Mesodermal cell (in vitro differentiated cells): ENCODE results near the gene CEACAM7.

Source experiments
- H3K27ac ChIP-seq: 2 replicates; pipeline ENCODE4 v1.7.0; 2013; ENCODE audit warnings: mild to moderate bottlenecking, low read depth, low read length, moderate library complexity; ENCODE audit not compliant: severe bottlenecking
- H3K36me3 ChIP-seq: 2 replicates; pipeline ENCODE4 v1.7.1; 2013; ENCODE audit warnings: mild to moderate bottlenecking, low read length, moderate library complexity; ENCODE audit not compliant: control insufficient read depth, insufficient read depth
- H3K4me1 ChIP-seq: one replicate; pipeline ENCODE4 v1.7.1; 2013; ENCODE audit warnings: mild to moderate bottlenecking, low read length; ENCODE audit not compliant: insufficient read depth, control insufficient read depth, poor library complexity, severe bottlenecking
- H3K4me3 ChIP-seq: 2 replicates; pipeline ENCODE4 v1.7.0; 2013; ENCODE audit warnings: low read length, control low read depth, mild to moderate bottlenecking; ENCODE audit not compliant: insufficient read depth, poor library complexity, severe bottlenecking; ENCODE audit errors: extremely low read depth
- H3K9me3 ChIP-seq: 2 replicates; pipeline ENCODE4 v1.7.1; 2013; ENCODE audit warnings: mild to moderate bottlenecking, low read length, moderate library complexity; ENCODE audit not compliant: control insufficient read depth
- WGBS, 2 experiments: methylation state at CpG; one replicate each; pipeline ENCODE4 v1.1.5; 2013; ENCODE audit warnings: missing lambda C conversion rate in 2 of 2; ENCODE audit not compliant: insufficient coverage in 2 of 2; 5-methylcytosine and 5-hydroxymethylcytosine counted together

CEACAM7 gene

DNA sequence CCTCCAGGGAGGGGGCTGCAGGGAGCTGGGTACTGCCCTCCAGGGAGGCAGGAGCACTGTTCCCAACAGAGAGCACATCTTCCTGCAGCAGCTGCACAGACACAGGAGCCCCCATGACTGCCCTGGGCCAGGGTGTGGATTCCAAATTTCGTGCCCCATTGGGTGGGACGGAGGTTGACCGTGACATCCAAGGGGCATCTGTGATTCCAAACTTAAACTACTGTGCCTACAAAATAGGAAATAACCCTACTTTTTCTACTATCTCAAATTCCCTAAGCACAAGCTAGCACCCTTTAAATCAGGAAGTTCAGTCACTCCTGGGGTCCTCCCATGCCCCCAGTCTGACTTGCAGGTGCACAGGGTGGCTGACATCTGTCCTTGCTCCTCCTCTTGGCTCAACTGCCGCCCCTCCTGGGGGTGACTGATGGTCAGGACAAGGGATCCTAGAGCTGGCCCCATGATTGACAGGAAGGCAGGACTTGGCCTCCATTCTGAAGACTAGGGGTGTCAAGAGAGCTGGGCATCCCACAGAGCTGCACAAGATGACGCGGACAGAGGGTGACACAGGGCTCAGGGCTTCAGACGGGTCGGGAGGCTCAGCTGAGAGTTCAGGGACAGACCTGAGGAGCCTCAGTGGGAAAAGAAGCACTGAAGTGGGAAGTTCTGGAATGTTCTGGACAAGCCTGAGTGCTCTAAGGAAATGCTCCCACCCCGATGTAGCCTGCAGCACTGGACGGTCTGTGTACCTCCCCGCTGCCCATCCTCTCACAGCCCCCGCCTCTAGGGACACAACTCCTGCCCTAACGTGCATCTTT lies 12.5 kb upstream of the CEACAM7 start:
- no peak overlapping the region for H3K4me3 ChIP-seq
- 65 to 80% methylated on average over 13 of the region's 13 CpGs for WGBS, 2 experiments

DNA sequence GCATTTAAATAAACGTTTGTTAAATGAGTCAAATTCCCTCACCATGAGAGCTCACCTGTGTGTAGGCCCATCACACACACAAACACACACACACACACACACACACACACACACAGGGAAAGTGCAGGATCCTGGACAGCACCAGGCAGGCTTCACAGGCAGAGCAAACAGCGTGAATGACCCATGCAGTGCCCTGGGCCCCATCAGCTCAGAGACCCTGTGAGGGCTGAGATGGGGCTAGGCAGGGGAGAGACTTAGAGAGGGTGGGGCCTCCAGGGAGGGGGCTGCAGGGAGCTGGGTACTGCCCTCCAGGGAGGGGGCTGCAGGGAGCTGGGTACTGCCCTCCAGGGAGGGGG lies 11.9 kb upstream of the CEACAM7 start:
- no CpG with 5 or more reads among the region's 2 CpGs for WGBS, 2 experiments

More for the DNA sequence above, 12.5 kb upstream of the CEACAM7 start:
- H3K27ac ChIP-seq = no peak overlapping the region
- no peaks in the 10 kb centered on the region for H3K36me3 ChIP-seq
- H3K9me3 ChIP-seq = no peaks in the 10 kb centered on the region
- no peaks in the 10 kb centered on the region for H3K4me1 ChIP-seq

DNA sequence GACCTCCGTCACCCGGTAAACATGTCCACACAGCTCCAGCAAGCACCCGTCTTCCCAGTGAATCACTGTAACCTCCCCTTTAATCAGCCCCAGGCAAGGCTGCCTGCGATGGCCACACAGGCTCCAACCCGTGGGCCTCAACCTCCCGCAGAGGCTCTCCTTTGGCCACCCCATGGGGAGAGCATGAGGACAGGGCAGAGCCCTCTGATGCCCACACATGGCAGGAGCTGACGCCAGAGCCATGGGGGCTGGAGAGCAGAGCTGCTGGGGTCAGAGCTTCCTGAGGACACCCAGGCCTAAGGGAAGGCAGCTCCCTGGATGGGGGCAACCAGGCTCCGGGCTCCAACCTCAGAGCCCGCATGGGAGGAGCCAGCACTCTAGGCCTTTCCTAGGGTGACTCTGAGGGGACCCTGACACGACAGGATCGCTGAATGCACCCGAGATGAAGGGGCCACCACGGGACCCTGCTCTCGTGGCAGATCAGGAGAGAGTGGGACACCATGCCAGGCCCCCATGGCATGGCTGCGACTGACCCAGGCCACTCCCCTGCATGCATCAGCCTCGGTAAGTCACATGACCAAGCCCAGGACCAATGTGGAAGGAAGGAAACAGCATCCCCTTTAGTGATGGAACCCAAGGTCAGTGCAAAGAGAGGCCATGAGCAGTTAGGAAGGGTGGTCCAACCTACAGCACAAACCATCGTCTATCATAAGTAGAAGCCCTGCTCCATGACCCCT lies 11.3 kb upstream of the CEACAM7 start:
- WGBS, 2 experiments = 57 to 63% methylated on average over 15 to 16 of the region's 17 CpGs
- Histone ChIP-seq H3K36me3 (no peaks in the 10 kb centered on the region), H3K27ac (no peak overlapping the region), H3K9me3 (no peaks in the 10 kb centered on the region), H3K4me1 (no peaks in the 10 kb centered on the region), H3K4me3 (no peak overlapping the region)

More for the DNA sequence above, 11.9 kb upstream of the CEACAM7 start:
- Histone ChIP-seq H3K9me3 (no peaks in the 10 kb centered on the region), H3K4me3 (no peak overlapping the region), H3K27ac (no peak overlapping the region), H3K36me3 (no peaks in the 10 kb centered on the region), H3K4me1 (no peaks in the 10 kb centered on the region)

DNA sequence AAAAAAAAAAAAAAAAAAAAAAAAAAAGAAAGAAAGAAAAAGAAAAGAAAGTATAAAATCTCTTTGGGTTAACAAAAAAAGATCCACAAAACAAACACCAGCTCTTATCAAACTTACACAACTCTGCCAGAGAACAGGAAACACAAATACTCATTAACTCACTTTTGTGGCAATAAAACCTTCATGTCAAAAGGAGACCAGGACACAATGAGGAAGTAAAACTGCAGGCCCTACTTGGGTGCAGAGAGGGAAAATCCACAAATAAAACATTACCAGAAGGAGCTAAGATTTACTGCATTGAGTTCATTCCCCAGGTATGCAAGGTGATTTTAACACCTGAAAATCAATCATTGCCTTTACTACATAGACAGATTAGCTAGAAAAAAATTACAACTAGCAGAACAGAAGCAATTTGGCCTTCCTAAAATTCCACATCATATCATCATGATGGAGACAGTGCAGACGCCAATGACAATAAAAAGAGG lies 10.7 kb upstream of the CEACAM7 start:
- no peak overlapping the region for H3K4me3 ChIP-seq
- H3K27ac ChIP-seq = no peak overlapping the region
- no peaks in the 10 kb centered on the region for H3K4me1 ChIP-seq
- H3K36me3 ChIP-seq = no peaks in the 10 kb centered on the region
- no peaks in the 10 kb centered on the region for H3K9me3 ChIP-seq
- WGBS, 2 experiments = 56 to 80% methylated on average over 1 of the region's 1 CpG

DNA sequence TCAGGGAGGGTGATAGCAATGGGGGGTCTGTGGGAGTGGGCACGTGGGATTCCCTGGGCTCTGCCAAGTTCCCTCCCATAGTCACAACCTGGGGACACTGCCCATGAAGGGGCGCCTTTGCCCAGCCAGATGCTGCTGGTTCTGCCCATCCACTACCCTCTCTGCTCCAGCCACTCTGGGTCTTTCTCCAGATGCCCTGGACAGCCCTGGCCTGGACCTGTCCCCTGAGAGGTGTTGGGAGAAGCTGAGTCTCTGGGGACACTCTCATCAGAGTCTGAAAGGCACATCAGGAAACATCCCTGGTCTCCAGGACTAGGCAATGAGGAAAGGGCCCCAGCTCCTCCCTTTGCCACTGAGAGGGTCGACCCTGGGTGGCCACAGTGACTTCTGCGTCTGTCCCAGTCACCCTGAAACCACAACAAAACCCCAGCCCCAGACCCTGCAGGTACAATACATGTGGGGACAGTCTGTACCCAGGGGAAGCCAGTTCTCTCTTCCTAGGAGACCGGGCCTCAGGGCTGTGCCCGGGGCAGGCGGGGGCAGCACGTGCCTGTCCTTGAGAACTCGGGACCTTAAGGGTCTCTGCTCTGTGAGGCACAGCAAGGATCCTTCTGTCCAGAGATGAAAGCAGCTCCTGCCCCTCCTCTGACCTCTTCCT lies 9.3 kb upstream of the CEACAM7 start:
- 47 to 49% methylated on average over 7 to 8 of the region's 9 CpGs for WGBS, 2 experiments
- no peaks in the 10 kb centered on the region for H3K36me3 ChIP-seq
- no peak overlapping the region for H3K4me3 ChIP-seq
- no peak overlapping the region for H3K27ac ChIP-seq
- no peaks in the 10 kb centered on the region for H3K4me1 ChIP-seq
- H3K9me3 ChIP-seq = no peaks in the 10 kb centered on the region

DNA sequence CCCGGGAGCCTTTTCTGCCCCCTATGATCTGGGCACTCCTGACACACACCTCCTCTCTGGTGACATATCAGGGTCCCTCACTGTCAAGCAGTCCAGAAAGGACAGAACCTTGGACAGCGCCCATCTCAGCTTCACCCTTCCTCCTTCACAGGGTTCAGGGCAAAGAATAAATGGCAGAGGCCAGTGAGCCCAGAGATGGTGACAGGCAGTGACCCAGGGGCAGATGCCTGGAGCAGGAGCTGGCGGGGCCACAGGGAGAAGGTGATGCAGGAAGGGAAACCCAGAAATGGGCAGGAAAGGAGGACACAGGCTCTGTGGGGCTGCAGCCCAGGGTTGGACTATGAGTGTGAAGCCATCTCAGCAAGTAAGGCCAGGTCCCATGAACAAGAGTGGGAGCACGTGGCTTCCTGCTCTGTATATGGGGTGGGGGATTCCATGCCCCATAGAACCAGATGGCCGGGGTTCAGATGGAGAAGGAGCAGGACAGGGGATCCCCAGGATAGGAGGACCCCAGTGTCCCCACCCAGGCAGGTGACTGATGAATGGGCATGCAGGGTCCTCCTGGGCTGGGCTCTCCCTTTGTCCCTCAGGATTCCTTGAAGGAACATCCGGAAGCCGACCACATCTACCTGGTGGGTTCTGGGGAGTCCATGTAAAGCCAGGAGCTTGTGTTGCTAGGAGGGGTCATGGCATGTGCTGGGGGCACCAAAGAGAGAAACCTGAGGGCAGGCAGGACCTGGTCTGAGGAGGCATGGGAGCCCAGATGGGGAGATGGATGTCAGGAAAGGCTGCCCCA lies 8.5 kb upstream of the CEACAM7 start:
- H3K36me3 ChIP-seq = no peaks in the 10 kb centered on the region
- H3K4me3 ChIP-seq = no peak overlapping the region
- H3K27ac ChIP-seq = no peak overlapping the region
- no peaks in the 10 kb centered on the region for H3K4me1 ChIP-seq
- H3K9me3 ChIP-seq = no peaks in the 10 kb centered on the region
- 58 to 69% methylated on average over 6 of the region's 7 CpGs for WGBS, 2 experiments

DNA sequence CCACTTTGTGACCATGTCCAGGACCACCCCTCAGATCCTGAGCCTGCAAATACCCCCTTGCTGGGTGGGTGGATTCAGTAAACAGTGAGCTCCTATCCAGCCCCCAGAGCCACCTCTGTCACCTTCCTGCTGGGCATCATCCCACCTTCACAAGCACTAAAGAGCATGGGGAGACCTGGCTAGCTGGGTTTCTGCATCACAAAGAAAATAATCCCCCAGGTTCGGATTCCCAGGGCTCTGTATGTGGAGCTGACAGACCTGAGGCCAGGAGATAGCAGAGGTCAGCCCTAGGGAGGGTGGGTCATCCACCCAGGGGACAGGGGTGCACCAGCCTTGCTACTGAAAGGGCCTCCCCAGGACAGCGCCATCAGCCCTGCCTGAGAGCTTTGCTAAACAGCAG lies 7.7 kb upstream of the CEACAM7 start:
- Histone ChIP-seq H3K4me1 (no peaks in the 10 kb centered on the region), H3K27ac (no peak overlapping the region), H3K9me3 (no peaks in the 10 kb centered on the region), H3K36me3 (no peaks in the 10 kb centered on the region), H3K4me3 (no peak overlapping the region)
- WGBS, 2 experiments = 20 to 50% methylated on average over 1 to 2 of the region's 2 CpGs

DNA sequence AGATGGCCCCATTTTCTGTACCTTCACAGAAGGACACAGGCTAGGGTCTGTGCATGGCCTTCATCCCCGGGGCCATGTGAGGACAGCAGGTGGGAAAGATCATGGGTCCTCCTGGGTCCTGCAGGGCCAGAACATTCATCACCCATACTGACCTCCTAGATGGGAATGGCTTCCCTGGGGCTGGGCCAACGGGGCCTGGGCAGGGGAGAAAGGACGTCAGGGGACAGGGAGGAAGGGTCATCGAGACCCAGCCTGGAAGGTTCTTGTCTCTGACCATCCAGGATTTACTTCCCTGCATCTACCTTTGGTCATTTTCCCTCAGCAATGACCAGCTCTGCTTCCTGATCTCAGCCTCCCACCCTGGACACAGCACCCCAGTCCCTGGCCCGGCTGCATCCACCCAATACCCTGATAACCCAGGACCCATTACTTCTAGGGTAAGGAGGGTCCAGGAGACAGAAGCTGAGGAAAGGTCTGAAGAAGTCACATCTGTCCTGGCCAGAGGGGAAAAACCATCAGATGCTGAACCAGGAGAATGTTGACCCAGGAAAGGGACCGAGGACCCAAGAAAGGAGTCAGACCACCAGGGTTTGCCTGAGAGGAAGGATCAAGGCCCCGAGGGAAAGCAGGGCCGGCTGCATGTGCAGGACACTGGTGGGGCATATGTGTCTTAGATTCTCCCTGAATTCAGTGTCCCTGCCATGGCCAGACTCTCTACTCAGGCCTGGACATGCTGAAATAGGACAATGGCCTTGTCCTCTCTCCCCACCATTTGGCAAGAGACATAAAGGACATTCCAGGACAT lies 7.0 kb upstream of the CEACAM7 start:
- Histone ChIP-seq H3K36me3 (no peaks in the 10 kb centered on the region), H3K4me3 (no peak overlapping the region), H3K9me3 (no peaks in the 10 kb centered on the region), H3K4me1 (no peaks in the 10 kb centered on the region), H3K27ac (no peak overlapping the region)
- WGBS, 2 experiments = 58 to 73% methylated on average over 4 to 6 of the region's 8 CpGs

DNA sequence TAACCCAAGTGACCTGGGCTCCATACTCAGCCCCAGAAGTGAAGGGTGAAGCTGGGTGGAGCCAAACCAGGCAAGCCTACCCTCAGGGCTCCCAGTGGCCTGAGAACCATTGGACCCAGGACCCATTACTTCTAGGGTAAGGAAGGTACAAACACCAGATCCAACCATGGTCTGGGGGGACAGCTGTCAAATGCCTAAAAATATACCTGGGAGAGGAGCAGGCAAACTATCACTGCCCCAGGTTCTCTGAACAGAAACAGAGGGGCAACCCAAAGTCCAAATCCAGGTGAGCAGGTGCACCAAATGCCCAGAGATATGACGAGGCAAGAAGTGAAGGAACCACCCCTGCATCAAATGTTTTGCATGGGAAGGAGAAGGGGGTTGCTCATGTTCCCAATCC lies 6.1 kb upstream of the CEACAM7 start:
- no peaks in the 10 kb centered on the region for H3K36me3 ChIP-seq
- H3K9me3 ChIP-seq = no peaks in the 10 kb centered on the region
- 38 to 40% methylated on average over 1 of the region's 1 CpG for WGBS, 2 experiments
- no peak overlapping the region for H3K4me3 ChIP-seq
- no peak overlapping the region for H3K27ac ChIP-seq
- no peaks in the 10 kb centered on the region for H3K4me1 ChIP-seq
